Measurements from ENCODE around the gene GNB1. TPM values are rescaled to one million over a fixed set of nuclear protein-coding genes. Genes with fewer than 3 reads are reported as not detected.

GNB1 gene
- total RNA-seq, 4 donors from 2014 or later, result 54.3 to 102 (median 74.7) TPM

GRCh38 chr1:1914971-1915692, 24.2 kb upstream of the GNB1 start, which contains the start of gene CALML6:
Gene CALML6 (plus strand): TSS chr1:1915260. CDS start chr1:1915281, 21 bp downstream.
- peaks cover 11 to 54% (median 14%) of the 10 kb centered on the region in 3 donors for H3K4me1 ChIP-seq
- no peak for TF ChIP-seq CTCF (IDR thresholded peaks at IDR 0.05)
- no peak for TF ChIP-seq POLR2A (IDR thresholded peaks at IDR 0.05)
- H3K27ac ChIP-seq, result peak within 1 kb of the TSS in 2 of 4 donors; percentile 54 to 58
- no peaks in the 10 kb centered on the region for H3K9me3 ChIP-seq
- H3K27me3 ChIP-seq, result peaks cover 0 to 5% (median 0%) of the 10 kb centered on the region in 4 donors
- DNase-seq, result no peak
- 80% methylated on average over 7 to 12 of the region's 15 CpGs for WGBS, 2 donors
- no peak within 1 kb of the TSS for H3K4me3 ChIP-seq
- intact Hi-C loops (cut with DNase I), result no loop called here
- no peaks in the 10 kb centered on the region for H3K36me3 ChIP-seq

- Histone ChIP-seq H3K27ac (peak overlapping the region in 2 of 4 donors; percentile 54 to 58), H3K4me1 (peaks cover 16 to 54% (median 17%) of the 10 kb centered on the region in 3 donors), H3K9me3 (no peaks in the 10 kb centered on the region), H3K27me3 (peaks cover 0 to 5% (median 0%) of the 10 kb centered on the region in 4 donors), H3K4me3 (no peak overlapping the region), H3K36me3 (no peaks in the 10 kb centered on the region)
- 46 to 60% methylated on average over 5 to 6 of the region's 20 CpGs for WGBS, 2 donors
- no peak for DNase-seq
- TF ChIP-seq CTCF (IDR thresholded peaks at IDR 0.05), result no peak
- TF ChIP-seq POLR2A (IDR thresholded peaks at IDR 0.05), result no peak
- intact Hi-C loops (cut with DNase I), result no loop called here
Observed at GRCh38 chr1:1914101-1914970, 23.4 kb upstream of the GNB1 start.

- no peak for DNase-seq
- Histone ChIP-seq H3K36me3 (no peaks in the 10 kb centered on the region), H3K27ac (no peak overlapping the region), H3K27me3 (peaks cover 0 to 5% (median 0%) of the 10 kb centered on the region in 4 donors), H3K4me1 (peaks cover 13 to 61% (median 24%) of the 10 kb centered on the region in 3 donors), H3K4me3 (no peak overlapping the region), H3K9me3 (no peaks in the 10 kb centered on the region)
- TF ChIP-seq POLR2A (IDR thresholded peaks at IDR 0.05), result no peak
- TF ChIP-seq CTCF (IDR thresholded peaks at IDR 0.05), result no peak
- intact Hi-C loops (cut with DNase I), result no loop called here
- 67 to 87% methylated on average over 9 of the region's 13 CpGs for WGBS, 2 donors
Observed at GRCh38 chr1:1911350-1912041, 20.6 kb upstream of the GNB1 start.

DNA sequence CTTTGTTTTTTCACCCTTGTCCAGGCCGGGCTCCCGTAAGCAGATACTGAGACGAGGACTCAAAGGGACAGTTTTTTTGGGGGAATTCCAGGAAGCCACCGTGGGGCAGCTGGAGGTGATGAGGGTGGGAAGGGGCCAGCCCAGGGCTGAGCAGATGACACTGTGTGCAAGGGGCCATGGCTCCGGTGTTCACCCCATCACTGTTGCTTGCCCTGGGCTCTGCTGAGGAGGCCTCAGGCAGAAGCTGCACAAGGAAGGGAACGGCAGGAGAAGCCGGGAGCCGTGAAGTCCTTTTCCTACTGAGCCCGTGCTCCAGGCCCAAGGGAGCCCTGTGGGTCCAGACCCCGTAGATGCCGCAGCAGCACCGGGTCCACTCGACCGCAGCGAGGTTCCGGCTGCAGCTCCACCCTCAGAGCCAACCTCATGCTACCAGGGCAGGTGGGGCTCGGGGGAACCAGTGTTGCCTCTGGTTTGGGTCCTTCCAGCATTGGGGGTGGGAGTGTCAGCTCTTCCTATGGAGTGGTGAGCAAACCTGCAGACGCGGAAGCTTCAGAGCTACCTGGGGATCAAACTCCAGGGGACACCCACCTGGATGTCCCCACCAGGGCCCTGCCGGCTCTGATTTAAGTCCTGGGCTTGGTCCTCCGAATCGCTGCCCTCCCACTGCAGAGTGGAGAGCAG, 19.9 kb upstream of the GNB1 start:
- intact Hi-C loops (cut with DNase I), result no loop called here
- no peaks in the 10 kb centered on the region for H3K36me3 ChIP-seq
- WGBS, 2 donors, result 88 to 100% methylated on average over 5 to 6 of the region's 22 CpGs
- peaks cover 0 to 5% (median 0%) of the 10 kb centered on the region in 4 donors for H3K27me3 ChIP-seq
- H3K4me3 ChIP-seq, result no peak overlapping the region
- H3K9me3 ChIP-seq, result no peaks in the 10 kb centered on the region
- peaks cover 13 to 61% (median 24%) of the 10 kb centered on the region in 3 donors for H3K4me1 ChIP-seq
- TF ChIP-seq POLR2A (IDR thresholded peaks at IDR 0.05), result no peak
- TF ChIP-seq CTCF (IDR thresholded peaks at IDR 0.05), result no peak
- no peak overlapping the region for H3K27ac ChIP-seq
- no peak for DNase-seq
